HG03558 (cell line): Measurements from ENCODE around the gene SERPINA1.
"Not testable (repeated sequence)": the region's sequence is repeated elsewhere in the genome, so short reads cannot be mapped to it uniquely, and the experiment has no call there.

Source experiments
- ATAC-seq: cut with Tn5 transposase; IDR thresholded peaks from one replicate; pipeline ENCODE4 v1.9.1; 2021; ENCODE audit warnings: moderate number of reproducible peaks; ENCODE audit not compliant: unreplicated experiment; ENCODE audit errors: extremely low read depth

SERPINA1 gene

DNA sequence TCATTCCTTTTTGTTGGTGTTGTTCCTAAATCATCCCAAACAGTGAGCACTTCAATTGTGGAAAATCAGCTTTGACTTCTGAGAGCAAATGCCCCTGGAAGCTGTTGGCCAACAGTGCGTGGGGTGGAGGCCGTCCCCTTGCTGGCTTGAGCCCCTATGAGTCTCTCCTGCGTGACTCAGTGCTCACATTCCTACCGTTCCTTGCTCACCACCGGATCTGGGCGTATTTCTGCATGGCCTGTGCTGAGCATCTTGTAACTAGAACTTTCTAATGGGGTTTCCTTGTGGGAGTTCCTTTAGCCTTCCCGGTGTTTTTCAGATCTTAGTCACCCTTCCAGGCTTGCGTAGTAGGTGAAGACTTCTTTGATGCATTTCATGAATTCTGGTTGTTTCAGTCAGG is 14.7 kb downstream of the SERPINA1 start:
- ATAC-seq: no peak

DNA sequence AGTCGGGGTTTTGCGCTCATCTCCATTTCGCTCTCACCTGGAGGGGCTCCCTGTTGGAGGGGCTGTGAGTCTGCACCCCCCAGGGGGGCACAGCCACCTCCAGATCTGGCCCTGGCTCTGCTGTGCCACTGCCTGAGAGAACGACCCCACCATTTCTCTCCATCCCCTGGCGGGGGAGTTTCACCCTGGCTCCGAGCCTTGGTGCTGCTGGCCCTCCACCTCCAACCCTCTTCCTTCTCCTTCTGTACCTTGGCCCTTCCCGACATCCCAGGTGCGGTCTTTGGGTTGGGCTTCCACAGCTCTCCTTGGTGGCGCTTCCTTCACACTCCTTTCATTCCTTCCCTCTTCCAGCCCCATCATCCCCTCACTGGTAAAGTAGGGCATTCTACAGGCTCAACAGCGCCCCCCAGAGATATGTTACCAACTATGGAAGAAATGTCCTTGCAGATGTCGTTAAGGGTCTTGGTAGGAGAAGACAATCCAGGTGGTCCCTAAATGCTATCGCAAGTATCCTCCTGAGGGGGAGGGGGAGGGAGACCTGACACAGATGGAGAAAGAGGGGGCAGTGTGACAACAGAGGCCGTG is 16.3 kb downstream of the SERPINA1 start:
- ATAC-seq: no peak

DNA sequence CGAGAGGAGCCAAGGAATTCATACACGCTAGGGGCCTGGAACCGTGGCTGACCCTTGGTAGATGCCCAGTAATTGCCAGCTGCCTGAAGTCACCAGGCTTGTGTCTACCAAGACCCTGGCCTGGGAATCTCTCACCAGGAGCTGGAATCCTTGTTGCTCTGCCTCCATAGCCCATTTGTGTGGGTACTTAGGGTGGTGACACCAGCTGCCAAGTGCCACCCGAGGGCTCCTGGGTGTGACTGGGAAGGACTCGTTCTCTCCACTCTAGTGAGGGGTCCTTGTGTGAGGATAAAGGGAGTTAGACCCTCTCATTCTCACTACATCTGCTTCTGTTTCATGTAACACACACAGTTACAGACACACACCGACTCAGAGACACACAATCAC is 17.9 kb downstream of the SERPINA1 start:
- ATAC-seq: no peak

DNA sequence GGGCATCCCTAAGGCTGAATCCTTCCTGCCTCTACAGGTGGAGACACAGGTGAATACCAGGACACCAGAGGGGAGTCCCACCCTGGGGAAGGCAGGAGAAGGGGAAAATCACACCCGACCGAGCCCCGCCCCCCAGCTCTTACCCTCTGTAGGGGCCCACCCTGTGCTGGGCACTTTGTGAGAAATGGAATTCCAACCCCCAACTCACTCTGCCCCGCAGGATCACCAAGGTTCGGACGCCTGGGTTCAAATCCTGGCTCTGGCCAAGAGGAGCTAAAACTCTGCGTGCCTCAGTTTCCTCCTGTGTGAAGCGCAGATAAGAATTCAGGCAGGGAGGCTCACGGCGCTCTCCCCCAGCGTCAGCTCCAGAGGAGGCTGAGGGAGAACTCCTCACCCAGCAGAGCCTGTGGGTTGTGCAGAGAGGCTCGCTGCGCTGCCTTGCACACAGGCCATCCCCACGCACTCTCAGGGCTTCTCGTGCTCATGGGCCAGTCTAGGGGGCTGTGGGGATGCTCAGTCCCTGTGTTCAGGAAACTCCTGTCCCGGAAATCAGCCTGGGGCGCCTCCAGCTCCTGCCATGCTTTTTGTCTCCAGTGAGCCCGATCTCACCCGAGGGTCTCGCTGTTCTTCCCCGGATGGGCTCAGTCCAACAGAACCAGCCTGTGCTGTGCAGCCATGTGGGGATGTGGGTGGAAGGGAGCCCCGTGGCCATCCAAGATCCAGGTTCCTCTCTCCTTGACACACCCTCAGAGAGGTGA is 18.5 kb downstream of the SERPINA1 start:
- not testable (repeated sequence) for ATAC-seq

DNA sequence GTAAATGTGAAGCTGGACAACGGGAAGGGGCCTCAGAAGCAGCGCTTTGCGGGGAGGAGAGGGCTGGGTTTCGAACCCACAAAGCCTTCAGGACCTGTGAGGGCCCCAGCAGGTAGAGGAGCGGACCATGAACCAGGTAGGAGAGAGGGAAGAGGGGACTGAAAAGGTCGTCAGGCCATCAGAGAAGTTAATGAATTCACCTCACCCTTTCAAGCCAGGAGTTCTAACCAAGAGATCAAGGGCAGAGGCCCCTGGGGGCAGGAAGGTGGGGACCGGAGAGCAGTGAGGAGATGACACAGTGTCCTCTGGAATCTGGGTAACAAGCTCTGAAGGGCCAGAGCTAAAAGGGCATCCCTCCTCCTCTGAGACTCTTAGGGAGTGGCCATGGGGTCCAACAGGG is 19.4 kb downstream of the SERPINA1 start:
- ATAC-seq: no peak

DNA sequence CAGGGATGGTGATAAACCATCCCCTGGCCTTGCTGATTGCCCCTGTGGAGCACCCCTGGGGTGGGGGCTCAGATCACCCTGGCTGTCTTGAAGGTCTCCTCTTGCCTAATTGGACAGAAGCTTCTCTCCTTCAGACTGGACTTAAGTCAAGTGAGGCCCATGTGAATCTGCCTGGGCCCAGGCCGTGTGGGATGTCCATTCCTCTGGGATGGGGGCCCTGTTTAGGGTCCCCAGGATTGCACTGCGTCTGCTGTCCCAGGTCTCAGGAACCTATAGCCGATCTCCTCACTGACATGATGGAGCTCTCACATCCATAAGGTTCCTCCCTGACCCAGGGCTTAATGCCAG is 20.2 kb downstream of the SERPINA1 start:
- ATAC-seq: no peak

DNA sequence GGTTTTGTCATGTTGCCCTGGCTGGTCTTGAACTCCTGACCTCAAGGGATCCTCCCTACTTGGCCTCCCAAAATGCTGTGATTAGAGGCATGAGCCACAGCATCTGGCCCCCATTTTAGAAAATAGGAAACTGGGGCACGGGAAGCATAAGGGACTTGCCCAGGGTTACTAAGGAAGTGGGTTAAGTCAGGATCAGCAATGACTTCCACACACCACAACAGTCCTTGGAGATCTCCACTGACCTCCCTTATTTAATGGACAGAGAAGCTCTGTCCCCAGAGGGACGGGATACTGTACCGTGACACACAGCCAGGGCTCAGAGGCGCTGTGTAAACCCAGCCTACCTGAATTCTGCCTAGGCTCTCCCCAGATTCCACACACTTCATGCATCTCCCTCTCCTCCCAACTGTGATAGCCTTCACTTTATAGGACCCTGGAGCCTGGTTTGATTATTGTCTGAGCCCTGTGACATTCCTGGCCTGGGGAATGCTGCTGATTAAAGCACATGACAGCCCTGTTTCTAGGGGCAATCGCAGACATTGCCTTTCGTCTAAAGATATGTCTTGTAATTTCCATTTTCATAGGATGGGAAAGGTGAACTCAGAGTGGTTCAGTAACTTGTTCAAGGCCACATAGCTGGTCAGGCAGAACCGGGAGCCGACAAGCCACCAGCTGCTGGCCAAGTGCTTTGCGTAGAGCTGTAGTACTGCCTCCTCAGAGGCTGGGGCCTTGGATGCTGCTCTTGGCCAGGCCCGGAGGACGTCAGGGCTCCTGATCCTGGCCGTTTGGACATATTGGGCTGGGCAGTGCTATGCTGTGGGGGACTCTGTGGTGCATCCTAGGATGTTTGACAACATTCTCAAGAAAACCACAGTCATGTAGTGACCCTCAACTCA is 20.8 kb downstream of the SERPINA1 start:
- ATAC-seq: no peak

DNA sequence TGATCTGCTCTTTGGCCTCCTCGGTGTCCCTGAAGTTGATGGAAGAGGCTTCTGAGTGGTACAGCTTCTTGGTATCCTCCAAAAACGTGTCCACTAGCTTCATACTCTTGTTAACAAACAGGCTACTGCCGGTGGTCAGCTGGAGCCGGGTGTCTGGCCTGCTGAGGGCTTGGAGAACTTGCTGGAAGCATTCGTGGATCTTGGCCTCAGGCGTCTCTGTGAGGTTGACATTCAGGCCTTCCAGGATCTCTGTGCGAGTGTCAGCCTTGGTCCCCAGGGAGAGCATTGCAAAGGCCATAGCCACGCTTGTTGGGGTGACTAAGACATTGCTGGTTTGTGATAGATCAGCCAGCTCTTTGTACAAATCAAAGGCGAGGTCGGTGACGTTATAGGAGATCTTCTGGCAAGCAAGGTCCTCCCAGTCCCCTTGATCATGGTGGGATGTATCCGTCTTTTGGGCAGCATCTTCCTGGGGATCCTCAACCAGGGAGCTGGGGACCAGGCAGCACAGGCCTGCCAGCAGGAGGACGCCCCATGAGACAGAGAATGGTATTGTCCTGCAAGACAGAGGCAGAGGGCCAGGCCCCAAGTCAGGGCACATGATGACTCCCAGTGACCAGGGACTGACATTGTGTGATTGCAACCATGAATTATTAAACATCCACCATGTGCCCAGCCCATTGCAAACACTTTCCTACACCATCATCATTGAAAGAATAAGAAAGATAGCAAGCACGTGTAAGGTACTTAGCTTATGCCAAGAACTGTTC is 22.1 kb downstream of the SERPINA1 start, which contains the start of gene SERPINA2:
Gene SERPINA2 (minus strand): TSS at position 553 of the 770 bp plus-strand sequence.
- no peak for ATAC-seq

DNA sequence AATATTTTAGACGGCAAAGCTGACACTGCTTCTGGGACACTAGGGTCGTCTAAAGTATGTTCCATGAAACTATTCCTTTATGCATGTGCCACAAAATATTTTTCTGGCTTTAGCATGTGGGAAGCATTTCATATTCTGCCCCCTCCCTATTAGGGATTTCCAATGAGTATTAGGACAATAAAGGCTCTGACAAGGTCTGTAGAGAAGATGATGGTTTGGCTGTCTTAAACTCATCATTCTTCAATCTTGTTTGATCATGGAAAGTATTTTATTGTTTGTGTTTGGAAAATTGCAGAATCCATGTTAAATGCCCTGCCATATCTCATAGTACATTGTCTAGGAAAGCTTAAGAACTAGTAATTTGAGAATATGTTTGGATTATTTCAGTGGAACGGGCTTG is 22.8 kb downstream of the SERPINA1 start:
- ATAC-seq: no peak

DNA sequence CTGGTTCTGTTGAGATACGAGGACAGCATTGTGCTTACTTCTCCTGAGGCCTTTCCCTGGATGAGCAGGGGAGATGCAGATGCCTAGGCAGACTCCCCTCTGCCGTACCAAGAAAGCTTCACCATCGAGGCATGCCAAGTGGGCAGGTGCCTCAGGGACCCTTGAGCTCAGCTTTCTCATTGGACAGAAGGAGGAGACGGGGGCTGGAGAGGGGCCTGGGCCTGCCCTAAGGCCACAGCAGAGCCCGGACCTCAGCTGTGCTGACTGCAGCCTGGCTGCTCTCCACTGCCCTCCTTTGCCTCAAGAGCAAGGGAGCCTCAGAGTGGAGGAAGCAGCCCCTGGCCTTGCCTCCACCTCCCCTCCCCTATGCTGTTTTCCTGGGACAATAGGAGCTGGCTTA is 23.4 kb downstream of the SERPINA1 start:
- ATAC-seq: no peak

DNA sequence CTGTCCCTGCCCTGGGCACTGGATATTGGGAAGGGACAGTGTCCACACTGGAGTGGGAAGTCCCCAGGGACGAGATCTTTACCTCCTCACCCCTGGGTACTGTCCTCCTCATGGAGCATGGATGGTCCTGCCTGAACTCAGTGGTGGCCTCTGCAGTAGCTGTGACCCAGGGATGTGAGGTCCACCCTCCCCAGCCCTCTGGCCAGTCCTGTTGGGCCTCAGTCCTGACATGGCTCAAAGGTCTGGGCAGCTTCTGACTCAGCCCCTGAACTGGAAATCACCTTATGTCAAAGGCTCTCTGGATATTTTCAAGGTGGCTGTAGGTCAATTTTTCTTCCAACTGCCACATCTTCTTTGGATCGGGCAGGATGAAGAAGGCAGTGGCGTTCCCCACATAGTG is 24.4 kb downstream of the SERPINA1 start:
- ATAC-seq: no peak

DNA sequence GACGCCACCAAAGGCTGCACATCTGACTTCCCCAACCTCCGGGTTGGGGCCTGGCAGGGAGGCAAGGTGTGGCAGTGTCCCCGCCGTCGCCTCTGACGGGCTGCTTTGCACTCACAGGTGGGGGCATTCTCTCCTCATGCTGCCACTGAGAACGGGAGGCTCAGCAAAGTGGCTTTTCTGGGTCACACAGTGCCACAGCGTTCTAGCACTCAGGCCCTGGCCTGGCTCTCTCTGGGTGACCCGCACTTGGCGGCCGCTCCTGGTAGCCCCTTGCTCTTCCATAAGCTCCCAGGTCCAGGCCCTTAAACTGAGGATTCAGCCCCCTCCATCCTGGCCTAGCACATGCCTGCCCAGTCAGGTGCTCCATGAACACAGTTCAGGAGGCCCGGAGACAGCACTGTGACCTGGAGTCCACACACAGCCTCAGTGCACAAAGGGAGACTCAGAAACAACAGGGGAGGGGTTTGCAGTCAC is 25.2 kb downstream of the SERPINA1 start:
- ATAC-seq: no peak

DNA sequence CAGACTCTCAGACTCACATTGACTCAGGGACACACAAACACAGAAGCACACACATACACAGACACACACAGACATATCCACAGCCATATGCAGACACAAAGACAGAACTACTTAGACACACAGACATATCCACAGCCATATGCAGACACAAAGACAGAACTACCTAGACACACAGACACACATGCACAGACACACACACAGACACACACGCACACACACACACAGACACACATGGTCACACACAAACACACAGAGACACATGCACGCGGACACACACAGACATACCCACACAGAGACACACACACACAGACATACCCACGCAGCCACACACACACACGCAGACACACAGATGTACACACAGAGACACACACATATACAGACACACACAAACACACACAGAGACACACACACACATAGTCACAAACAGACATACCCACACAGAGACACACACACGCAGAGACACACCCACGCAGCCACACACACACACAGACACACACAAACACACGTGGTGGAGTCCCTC is 25.7 kb downstream of the SERPINA1 start:
- ATAC-seq: no peak

DNA sequence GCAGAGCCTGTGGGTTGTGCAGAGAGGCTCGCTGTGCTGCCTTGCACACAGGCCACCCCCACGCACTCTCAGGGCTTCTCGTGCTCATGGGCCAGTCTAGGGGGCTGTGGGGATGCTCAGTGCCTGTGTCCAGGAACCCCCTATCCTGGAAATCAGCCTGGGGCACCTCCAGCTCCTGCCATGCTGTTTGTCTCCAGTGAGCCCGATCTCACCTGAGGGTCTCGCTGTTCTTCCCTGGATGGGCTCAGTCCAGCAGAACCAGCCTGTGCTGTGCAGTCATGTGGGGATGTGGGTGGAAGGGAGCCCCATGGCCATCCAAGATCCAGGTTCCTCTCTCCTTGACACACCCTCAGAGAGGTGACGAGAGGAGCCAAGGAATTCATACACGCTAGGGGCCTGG is 26.7 kb downstream of the SERPINA1 start:
- ATAC-seq: no peak

DNA sequence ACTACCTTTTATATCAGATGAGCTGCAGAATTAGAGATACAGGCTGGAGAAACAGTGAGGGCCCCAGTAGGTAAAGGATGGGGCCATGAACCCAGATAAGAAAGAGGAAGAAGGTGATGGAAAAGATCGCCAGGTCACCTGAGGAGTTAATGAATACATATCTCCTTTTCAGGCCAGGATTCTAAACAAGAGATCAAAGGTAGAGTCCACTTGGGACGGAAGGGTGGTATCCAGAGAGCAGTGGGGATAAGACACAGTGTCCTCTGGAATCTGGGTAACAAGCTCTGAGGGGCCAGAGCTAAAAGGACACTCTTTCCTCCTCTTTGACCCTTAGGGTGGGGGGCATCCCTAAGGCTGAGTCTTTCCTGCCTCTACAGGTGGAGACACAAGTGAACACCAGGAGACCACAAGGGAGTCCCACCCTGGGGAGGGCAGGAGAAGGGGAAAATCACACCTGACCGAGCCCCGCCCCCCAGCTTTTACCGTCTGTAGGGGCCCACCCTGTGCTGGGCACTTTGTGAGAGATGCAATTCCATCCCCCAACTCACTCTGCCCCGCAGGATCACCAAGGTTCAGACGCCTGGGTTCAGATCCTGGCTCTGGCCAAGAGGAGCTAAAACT is 27.3 kb downstream of the SERPINA1 start:
- ATAC-seq: no peak

DNA sequence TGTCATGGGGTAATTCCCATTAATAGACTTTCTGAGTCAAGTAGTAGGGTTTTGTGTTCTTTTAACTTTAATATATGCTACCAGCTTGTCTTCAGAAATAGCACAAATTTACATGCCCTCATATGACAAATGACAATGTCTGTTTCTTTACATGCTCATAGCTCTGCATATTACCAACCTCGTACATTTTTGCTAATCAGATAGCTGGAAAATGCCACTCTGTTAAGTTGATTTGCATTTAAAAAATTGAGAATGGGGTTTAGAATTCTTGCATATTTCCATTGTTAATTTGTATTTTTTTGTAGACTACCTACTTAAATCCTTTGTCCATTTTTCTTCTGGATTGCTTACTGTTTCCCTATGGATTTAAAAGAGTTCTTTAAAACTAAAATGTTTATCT is 31.2 kb downstream of the SERPINA1 start:
- ATAC-seq: no peak

DNA sequence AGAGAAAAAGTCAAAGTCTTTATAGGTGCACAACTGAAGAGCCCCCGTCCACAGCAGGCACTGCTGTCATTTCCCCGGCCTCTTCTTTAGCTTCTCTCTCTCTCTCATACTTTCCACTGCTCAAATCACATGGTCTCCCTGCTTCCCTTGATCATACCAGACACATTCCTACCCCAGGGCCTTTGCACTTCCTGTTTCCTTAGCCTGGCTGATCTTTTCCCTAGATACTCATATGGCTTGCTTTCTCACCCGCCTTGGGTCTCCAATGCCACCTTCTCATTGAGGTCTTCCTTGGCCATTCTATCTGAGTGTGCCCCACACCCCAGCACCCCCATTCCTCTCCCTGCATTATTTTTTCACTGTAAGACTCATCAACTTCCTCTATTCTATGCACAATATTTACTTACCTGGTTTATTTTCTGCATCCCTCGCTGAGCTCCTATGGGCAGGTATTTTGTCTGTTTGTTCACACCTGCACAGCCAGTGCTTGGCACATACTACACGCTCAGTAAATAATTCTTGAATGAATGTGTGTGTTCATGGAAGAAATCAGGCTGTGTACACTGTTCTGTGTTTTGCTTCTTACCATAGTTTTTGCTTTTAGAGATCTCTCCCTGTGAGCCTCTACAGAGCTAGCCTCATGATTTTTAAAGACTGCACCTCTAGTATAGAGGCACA is 31.9 kb downstream of the SERPINA1 start:
- ATAC-seq: no peak

DNA sequence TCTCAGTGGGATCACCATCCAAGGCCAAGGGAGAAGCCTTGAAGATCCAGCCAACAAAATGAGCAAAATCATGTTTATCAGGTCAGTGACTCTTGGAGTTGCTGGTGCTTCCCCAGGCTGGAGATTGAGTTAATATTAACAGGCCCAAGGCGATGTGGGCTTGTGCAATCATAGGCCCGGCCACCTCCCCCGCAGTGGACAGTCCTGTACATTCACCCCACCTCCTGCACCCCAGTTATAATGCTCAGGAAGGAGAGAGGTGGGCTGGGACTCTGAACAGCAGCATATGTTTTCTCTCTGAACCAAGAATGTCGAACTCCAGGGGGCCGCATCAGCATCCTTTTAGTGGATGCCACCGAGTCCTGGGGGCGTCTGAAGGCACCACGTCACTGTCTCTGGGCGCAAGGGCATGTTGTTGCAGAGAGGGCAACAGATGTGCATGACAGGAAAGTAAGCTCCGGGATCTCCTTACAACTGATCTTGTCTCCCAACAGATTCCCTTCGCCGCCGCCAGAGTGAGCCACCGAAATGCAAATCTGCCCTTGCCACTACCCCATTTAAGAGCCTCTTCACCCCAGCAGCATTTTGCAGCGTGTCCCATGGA is 33.1 kb downstream of the SERPINA1 start:
- no peak for ATAC-seq
